GM12874 (cell line): ENCODE data around the gene MROH2B.

ENCODE experiments used
- TF ChIP-seq, protein P1 (sequence below): IDR thresholded peaks from 2 replicates; pipeline ENCODE4 v1.5.1; 2011; ENCODE audit warnings: low read depth, mild to moderate bottlenecking, control low read depth, low read length, moderate library complexity; ENCODE audit not compliant: insufficient read depth

MROH2B gene

GRCh38 chr5:41012318-41012717 is 58.8 kb downstream of the MROH2B start:
- TF ChIP-seq, protein P1, sequence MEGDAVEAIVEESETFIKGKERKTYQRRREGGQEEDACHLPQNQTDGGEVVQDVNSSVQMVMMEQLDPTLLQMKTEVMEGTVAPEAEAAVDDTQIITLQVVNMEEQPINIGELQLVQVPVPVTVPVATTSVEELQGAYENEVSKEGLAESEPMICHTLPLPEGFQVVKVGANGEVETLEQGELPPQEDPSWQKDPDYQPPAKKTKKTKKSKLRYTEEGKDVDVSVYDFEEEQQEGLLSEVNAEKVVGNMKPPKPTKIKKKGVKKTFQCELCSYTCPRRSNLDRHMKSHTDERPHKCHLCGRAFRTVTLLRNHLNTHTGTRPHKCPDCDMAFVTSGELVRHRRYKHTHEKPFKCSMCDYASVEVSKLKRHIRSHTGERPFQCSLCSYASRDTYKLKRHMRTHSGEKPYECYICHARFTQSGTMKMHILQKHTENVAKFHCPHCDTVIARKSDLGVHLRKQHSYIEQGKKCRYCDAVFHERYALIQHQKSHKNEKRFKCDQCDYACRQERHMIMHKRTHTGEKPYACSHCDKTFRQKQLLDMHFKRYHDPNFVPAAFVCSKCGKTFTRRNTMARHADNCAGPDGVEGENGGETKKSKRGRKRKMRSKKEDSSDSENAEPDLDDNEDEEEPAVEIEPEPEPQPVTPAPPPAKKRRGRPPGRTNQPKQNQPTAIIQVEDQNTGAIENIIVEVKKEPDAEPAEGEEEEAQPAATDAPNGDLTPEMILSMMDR = no peak

DNA sequence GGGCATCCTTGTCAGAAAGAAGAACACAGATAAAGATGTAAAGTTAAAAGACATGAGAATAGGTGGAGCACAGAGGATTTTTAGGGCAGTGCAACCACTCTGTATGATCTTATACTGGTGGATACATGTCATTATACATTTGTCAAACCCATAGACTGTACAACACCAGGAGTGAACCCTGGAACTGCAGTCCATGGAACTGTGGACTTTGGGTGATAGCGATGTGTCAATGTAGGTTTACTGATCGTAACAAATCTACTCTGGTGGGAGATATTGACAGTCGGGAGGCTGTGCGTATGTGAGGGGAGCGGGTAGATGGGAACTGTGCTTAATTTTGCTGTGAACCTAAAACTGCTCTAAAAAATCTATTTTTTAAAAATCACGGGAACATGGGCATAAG is 60.6 kb downstream of the MROH2B start:
- TF ChIP-seq, protein P1 = no peak

- TF ChIP-seq, protein P1 = no peak
Observed at GRCh38 chr5:41009232-41009631, 61.9 kb downstream of the MROH2B start.

GRCh38 chr5:41004931-41005330 is 66.2 kb downstream of the MROH2B start:
- TF ChIP-seq, protein P1 = no peak

GRCh38 chr5:41003670-41004376 is 67.3 kb downstream of the MROH2B start:
- TF ChIP-seq, protein P1 = no peak

DNA sequence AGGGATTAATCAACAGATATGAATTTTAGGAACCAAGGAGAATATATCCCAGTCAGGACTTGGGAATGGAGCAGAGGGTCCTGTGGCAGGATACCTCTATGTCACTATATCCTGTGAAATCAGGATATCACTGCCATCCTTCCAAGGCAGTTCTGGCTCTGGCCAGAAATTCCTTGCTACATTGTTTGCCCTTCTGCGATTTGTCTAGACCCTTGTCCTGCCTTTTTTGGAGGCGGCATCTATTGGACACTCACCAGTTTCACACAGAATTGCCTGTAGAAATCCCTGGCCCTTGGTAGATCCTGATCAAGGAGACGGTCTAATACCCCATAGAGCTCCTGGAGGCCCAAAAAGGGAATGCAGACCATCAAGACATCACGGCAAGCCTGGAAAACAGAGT is 71.2 kb downstream of the MROH2B start:
- TF ChIP-seq, protein P1 = no peak

DNA sequence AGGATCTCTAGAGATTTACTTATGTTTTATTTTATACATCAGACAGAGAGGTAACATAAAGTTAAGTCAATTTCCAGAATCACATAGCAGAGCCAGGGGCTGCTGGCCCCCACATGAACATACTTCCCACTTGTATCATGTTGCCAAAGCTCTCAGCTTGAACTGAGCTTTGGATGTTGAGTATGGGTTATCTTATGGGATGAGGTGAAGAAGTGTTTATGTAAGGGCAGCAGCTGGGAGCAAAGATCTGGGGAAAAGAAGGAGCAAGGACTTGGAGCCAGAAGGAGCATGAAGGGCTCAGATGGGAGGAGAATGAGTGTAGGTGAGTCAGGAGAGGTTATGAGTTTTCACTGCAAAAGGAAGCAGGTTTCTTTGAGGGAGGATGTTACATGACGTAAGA is 72.0 kb downstream of the MROH2B start:
- TF ChIP-seq, protein P1 = no peak
